Measurements from ENCODE around the gene PDZD4.

The PDZD4 gene

GRCh38 chrX:153830640-153831428 lies 490 bp upstream of the PDZD4 start:
- Histone ChIP-seq H3K36me3 (ENCODE audit: low read depth) (no peaks in the 10 kb centered on the region), H3K27me3 (ENCODE audit: insufficient read depth, poor library complexity, severe bottlenecking) (peaks cover 21% of the 10 kb centered on the region), H3K9me3 (ENCODE audit: severe bottlenecking) (no peaks in the 10 kb centered on the region), H3K4me1 (ENCODE audit: insufficient read depth, poor library complexity, severe bottlenecking) (no peaks in the 10 kb centered on the region), H3K27ac (ENCODE audit: poor library complexity, severe bottlenecking) (no peak overlapping the region), H3K4me3 (ENCODE audit: severe bottlenecking) (peak overlapping the region; percentile 26)
- ATAC-seq (ENCODE audit: low read depth) (no peak), DNase-seq (ENCODE audit: low spot score) (no peak)
- TF ChIP-seq, protein P1, sequence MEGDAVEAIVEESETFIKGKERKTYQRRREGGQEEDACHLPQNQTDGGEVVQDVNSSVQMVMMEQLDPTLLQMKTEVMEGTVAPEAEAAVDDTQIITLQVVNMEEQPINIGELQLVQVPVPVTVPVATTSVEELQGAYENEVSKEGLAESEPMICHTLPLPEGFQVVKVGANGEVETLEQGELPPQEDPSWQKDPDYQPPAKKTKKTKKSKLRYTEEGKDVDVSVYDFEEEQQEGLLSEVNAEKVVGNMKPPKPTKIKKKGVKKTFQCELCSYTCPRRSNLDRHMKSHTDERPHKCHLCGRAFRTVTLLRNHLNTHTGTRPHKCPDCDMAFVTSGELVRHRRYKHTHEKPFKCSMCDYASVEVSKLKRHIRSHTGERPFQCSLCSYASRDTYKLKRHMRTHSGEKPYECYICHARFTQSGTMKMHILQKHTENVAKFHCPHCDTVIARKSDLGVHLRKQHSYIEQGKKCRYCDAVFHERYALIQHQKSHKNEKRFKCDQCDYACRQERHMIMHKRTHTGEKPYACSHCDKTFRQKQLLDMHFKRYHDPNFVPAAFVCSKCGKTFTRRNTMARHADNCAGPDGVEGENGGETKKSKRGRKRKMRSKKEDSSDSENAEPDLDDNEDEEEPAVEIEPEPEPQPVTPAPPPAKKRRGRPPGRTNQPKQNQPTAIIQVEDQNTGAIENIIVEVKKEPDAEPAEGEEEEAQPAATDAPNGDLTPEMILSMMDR (IDR thresholded peaks at IDR 0.05; ENCODE audit: poor library complexity, severe bottlenecking), result no peak

DNA sequence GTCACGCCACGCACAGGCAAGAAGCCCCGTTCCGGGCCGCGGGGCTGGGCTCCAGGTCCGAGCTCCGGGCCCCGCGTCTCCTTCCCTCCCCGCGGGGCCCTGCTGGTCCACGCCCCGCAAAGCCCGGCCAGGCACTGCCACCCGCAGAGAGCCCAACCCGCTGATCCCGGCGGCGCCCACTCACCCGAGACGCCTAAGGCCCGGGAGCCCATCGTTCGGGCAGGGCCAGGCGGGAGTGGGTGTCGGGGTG lies 870 bp downstream of the PDZD4 start:
- DNase-seq (ENCODE audit: low spot score) (no peak), ATAC-seq (ENCODE audit: low read depth) (no peak)
- Histone ChIP-seq H3K4me1 (ENCODE audit: insufficient read depth, poor library complexity, severe bottlenecking) (no peaks in the 10 kb centered on the region), H3K36me3 (ENCODE audit: low read depth) (no peaks in the 10 kb centered on the region), H3K27me3 (ENCODE audit: insufficient read depth, poor library complexity, severe bottlenecking) (peaks cover 21% of the 10 kb centered on the region), H3K27ac (ENCODE audit: poor library complexity, severe bottlenecking) (no peak overlapping the region), H3K9me3 (ENCODE audit: severe bottlenecking) (no peaks in the 10 kb centered on the region), H3K4me3 (ENCODE audit: severe bottlenecking) (no peak overlapping the region)
- TF ChIP-seq, protein P1 (IDR thresholded peaks at IDR 0.05; ENCODE audit: poor library complexity, severe bottlenecking), result no peak

- H3K4me3 ChIP-seq (ENCODE audit: severe bottlenecking), result no peak overlapping the region
- no peaks in the 10 kb centered on the region for H3K4me1 ChIP-seq (ENCODE audit: insufficient read depth, poor library complexity, severe bottlenecking)
- peaks cover 21% of the 10 kb centered on the region for H3K27me3 ChIP-seq (ENCODE audit: insufficient read depth, poor library complexity, severe bottlenecking)
- no peak overlapping the region for H3K27ac ChIP-seq (ENCODE audit: poor library complexity, severe bottlenecking)
- H3K9me3 ChIP-seq (ENCODE audit: severe bottlenecking), result no peaks in the 10 kb centered on the region
- no peaks in the 10 kb centered on the region for H3K36me3 ChIP-seq (ENCODE audit: low read depth)
- TF ChIP-seq, protein P1 (IDR thresholded peaks at IDR 0.05; ENCODE audit: poor library complexity, severe bottlenecking), result no peak
- DNase-seq (ENCODE audit: low spot score), result no peak
- no peak for ATAC-seq (ENCODE audit: low read depth)
These were observed 1.4 kb downstream of the PDZD4 start for GRCh38 chrX:153828723-153829548.

GRCh38 chrX:153828308-153828707 lies 2.0 kb downstream of the PDZD4 start:
- no peak overlapping the region for H3K27ac ChIP-seq (ENCODE audit: poor library complexity, severe bottlenecking)
- ATAC-seq (ENCODE audit: low read depth) (no peak), DNase-seq (ENCODE audit: low spot score) (no peak)
- TF ChIP-seq, protein P1 (IDR thresholded peaks at IDR 0.05; ENCODE audit: poor library complexity, severe bottlenecking), result no peak
- no peak overlapping the region for H3K4me3 ChIP-seq (ENCODE audit: severe bottlenecking)
- no peaks in the 10 kb centered on the region for H3K9me3 ChIP-seq (ENCODE audit: severe bottlenecking)
- peaks cover 21% of the 10 kb centered on the region for H3K27me3 ChIP-seq (ENCODE audit: insufficient read depth, poor library complexity, severe bottlenecking)
- H3K36me3 ChIP-seq (ENCODE audit: low read depth), result no peaks in the 10 kb centered on the region
- no peaks in the 10 kb centered on the region for H3K4me1 ChIP-seq (ENCODE audit: insufficient read depth, poor library complexity, severe bottlenecking)

GRCh38 chrX:153827903-153828302 lies 2.4 kb downstream of the PDZD4 start:
- DNase-seq (ENCODE audit: low spot score), result no peak

More at GRCh38 chrX:153827903-153828302, 2.4 kb downstream of the PDZD4 start:
- H3K4me1 ChIP-seq (ENCODE audit: insufficient read depth, poor library complexity, severe bottlenecking), result no peaks in the 10 kb centered on the region
- no peak overlapping the region for H3K4me3 ChIP-seq (ENCODE audit: severe bottlenecking)
- no peaks in the 10 kb centered on the region for H3K36me3 ChIP-seq (ENCODE audit: low read depth)
- no peak for ATAC-seq (ENCODE audit: low read depth)
- H3K9me3 ChIP-seq (ENCODE audit: severe bottlenecking), result no peaks in the 10 kb centered on the region
- H3K27me3 ChIP-seq (ENCODE audit: insufficient read depth, poor library complexity, severe bottlenecking), result peaks cover 21% of the 10 kb centered on the region
- no peak overlapping the region for H3K27ac ChIP-seq (ENCODE audit: poor library complexity, severe bottlenecking)
- TF ChIP-seq, protein P1 (IDR thresholded peaks at IDR 0.05; ENCODE audit: poor library complexity, severe bottlenecking), result no peak

Measured in RWPE2 (cell line).